GM19467 (cell line): ENCODE results near the gene SCGB2B2.
"Not testable (repeated sequence)": the region's sequence is repeated elsewhere in the genome, so short reads cannot be mapped to it uniquely, and the experiment has no call there.

Experiments used
- ATAC-seq: cut with Tn5 transposase; IDR thresholded peaks from one replicate; pipeline ENCODE4 v1.9.1; 2021; ENCODE audit warnings: mild to moderate bottlenecking, moderate library complexity; ENCODE audit not compliant: unreplicated experiment

SCGB2B2 gene

GRCh38 chr19:34676697-34677385, at the start of gene SCGB2B2:
Gene SCGB2B2, minus strand, starts transcription at chr19:34677159. Its CDS starts 82,596 bp downstream, at chr19:34594563.
- ATAC-seq: peak; percentile 43

GRCh38 chr19:34725400-34725799, 48.4 kb upstream of the SCGB2B2 start:
- no peak for ATAC-seq

- no peak for ATAC-seq
Measured at GRCh38 chr19:34722353-34722752, 45.4 kb upstream of the SCGB2B2 start.

- ATAC-seq: no peak
Measured at GRCh38 chr19:34715357-34715756, 38.4 kb upstream of the SCGB2B2 start.

- no peak for ATAC-seq
Measured at GRCh38 chr19:34713262-34713637, 36.3 kb upstream of the SCGB2B2 start.

- ATAC-seq: no peak
Measured at GRCh38 chr19:34712395-34713261, 35.7 kb upstream of the SCGB2B2 start.

GRCh38 chr19:34711890-34712289, 34.9 kb upstream of the SCGB2B2 start:
- no peak for ATAC-seq

GRCh38 chr19:34707661-34708060, 30.7 kb upstream of the SCGB2B2 start:
- no peak for ATAC-seq

GRCh38 chr19:34692549-34692948, 15.6 kb upstream of the SCGB2B2 start:
- ATAC-seq: no peak

- ATAC-seq: no peak
Measured at GRCh38 chr19:34690372-34690771, 13.4 kb upstream of the SCGB2B2 start.

GRCh38 chr19:34688592-34688991, 11.6 kb upstream of the SCGB2B2 start:
- ATAC-seq: no peak

GRCh38 chr19:34687348-34687747, 10.4 kb upstream of the SCGB2B2 start:
- ATAC-seq: no peak

- ATAC-seq: no peak
Measured at GRCh38 chr19:34686455-34686854, 9.5 kb upstream of the SCGB2B2 start.

GRCh38 chr19:34685266-34685665, 8.3 kb upstream of the SCGB2B2 start:
- ATAC-seq: not testable (repeated sequence)

GRCh38 chr19:34681478-34681877, 4.5 kb upstream of the SCGB2B2 start:
- ATAC-seq: no peak

GRCh38 chr19:34678421-34678820, 1.5 kb upstream of the SCGB2B2 start:
- no peak for ATAC-seq

- ATAC-seq: no peak
Measured at GRCh38 chr19:34678085-34678412, 1.1 kb upstream of the SCGB2B2 start.

- ATAC-seq: peak; percentile 91
Measured at GRCh38 chr19:34677386-34678084, 576 bp upstream of the SCGB2B2 start, which contains the start of gene ZNF302. Gene ZNF302, plus strand, starts transcription at chr19:34677678. Its CDS starts 1,127 bp downstream, at chr19:34678805.

- ATAC-seq: no peak
Measured at GRCh38 chr19:34675919-34676318, 1.0 kb downstream of the SCGB2B2 start.

- no peak for ATAC-seq
Measured at GRCh38 chr19:34675250-34675649, 1.7 kb downstream of the SCGB2B2 start.

- no peak for ATAC-seq
Measured at GRCh38 chr19:34673590-34673989, 3.4 kb downstream of the SCGB2B2 start.

GRCh38 chr19:34671972-34672371, 5.0 kb downstream of the SCGB2B2 start:
- no peak for ATAC-seq
